Ramos (cell line): ENCODE data around the gene EDEM3.
"Not testable (repeated sequence)": the region's sequence is repeated elsewhere in the genome, so short reads cannot be mapped to it uniquely, and the experiment has no call there.

ENCODE experiments used
- in situ Hi-C: fragments of 300-500 bp; cut with MboI; formaldehyde crosslinking; loops from one replicate; pipeline ENCODE4 v1.14.3; 2022; ENCODE audit warnings: low sequenced_read_pairs; ENCODE audit not compliant: unreplicated experiment

Gene EDEM3, protein sequence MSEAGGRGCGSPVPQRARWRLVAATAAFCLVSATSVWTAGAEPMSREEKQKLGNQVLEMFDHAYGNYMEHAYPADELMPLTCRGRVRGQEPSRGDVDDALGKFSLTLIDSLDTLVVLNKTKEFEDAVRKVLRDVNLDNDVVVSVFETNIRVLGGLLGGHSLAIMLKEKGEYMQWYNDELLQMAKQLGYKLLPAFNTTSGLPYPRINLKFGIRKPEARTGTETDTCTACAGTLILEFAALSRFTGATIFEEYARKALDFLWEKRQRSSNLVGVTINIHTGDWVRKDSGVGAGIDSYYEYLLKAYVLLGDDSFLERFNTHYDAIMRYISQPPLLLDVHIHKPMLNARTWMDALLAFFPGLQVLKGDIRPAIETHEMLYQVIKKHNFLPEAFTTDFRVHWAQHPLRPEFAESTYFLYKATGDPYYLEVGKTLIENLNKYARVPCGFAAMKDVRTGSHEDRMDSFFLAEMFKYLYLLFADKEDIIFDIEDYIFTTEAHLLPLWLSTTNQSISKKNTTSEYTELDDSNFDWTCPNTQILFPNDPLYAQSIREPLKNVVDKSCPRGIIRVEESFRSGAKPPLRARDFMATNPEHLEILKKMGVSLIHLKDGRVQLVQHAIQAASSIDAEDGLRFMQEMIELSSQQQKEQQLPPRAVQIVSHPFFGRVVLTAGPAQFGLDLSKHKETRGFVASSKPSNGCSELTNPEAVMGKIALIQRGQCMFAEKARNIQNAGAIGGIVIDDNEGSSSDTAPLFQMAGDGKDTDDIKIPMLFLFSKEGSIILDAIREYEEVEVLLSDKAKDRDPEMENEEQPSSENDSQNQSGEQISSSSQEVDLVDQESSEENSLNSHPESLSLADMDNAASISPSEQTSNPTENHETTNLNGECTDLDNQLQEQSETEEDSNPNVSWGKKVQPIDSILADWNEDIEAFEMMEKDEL

DNA sequence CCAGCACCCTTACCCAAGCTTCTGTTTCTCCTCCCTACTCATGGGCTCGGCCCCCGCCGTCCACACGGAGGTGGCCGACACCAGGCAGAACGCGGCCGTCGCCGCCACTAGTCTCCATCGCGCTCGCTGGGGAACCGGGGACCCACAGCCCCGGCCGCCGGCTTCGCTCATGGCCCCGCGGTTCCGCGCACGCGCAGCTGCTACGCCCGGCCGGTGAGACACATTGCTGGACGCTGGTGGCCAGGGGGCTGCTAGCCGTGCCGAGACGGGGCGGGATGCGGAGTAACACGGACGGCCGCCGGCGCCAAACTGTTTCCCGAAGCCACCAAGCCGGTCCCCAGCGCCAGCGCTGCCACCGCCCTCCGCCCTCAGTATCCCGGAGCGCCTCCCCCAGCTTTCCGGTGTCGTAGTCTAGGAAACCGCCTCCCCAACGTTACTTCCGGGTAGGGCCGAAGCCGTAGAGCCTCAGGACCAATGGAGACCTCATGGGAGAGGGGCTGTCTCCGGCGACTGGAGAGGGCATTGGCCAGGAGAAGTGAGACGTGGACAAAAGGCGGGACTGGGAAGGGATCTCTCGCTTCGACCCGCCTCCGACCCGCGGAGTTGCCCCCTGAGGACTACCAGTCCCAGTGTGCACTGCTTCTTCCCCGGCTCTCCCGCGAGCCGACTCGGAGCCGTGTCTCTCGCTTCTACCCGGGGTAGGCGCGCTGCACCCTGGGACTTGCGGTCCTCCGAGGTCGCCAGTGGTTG, at the start of gene EDEM3:
Gene EDEM3 (minus strand): TSS at position 383 of the 750 bp plus-strand sequence. CDS start 212 bp downstream, at position 171.
- in situ Hi-C loops = no loop called here

- in situ Hi-C loops = loop anchor here (10.0 to 25.0 kb wide), 2 partner anchors 361 to 883 kb away; no protein-coding TSS in a partner anchor
These were observed 49.6 kb upstream of the EDEM3 start for GRCh38 chr1:184804220-184804619.

DNA sequence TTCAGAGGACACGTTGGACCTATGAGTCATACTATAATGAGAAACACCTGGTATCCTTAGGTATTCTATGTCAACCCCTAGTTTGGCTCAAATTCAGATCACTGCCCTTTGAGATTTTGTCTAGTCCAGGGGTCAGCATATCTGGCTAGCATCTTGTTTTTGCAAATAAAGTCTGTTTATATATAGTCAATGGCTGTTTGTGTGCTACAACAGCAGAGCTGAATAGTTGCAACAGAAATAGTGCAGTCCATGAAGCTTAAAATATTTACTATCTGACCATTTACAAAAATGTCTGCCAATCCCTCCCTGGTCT, 48.5 kb upstream of the EDEM3 start:
- in situ Hi-C loops = loop anchor here (10.0 to 25.0 kb wide), 2 partner anchors 362 to 884 kb away; no protein-coding TSS in a partner anchor

DNA sequence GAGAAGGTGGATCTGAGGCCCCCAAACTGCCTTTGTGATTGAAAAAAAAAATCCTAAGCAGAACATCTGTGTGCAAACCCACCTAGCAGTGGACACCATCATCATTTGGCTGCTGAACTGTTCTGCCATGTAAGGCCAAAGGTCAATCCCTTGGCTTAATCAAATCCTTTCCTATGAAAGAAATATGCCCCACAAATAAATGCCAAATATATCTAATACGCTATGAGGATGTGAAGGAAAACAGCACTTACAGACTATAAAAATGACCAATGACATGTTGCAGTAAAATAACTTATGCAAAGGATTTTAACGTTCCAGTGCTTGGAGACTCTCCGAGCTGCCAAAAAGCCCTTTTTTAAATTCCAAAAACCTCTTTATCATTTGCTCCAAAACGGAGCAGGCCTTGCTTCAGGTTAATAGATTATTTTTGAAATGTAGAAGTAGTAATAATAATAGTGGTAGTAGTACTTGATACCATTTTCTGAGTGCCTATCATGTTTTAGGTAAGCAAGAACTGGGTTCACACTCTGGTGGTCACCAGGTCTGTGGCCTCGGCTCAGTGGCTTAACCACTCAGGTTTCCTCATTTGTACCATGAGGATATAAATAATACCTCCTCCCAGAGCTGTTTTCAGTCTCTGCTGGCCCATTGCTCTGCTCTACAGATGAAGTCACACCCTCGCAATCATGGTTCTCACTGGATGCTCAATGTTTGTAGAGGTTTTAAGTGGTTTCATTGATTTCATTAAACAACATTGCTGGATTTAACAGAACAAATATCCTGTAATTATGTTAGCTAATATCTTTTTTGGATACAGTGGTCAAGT, 47.9 kb upstream of the EDEM3 start:
- in situ Hi-C loops = loop anchor here (10.0 to 25.0 kb wide), 2 partner anchors 362 to 885 kb away; no protein-coding TSS in a partner anchor

DNA sequence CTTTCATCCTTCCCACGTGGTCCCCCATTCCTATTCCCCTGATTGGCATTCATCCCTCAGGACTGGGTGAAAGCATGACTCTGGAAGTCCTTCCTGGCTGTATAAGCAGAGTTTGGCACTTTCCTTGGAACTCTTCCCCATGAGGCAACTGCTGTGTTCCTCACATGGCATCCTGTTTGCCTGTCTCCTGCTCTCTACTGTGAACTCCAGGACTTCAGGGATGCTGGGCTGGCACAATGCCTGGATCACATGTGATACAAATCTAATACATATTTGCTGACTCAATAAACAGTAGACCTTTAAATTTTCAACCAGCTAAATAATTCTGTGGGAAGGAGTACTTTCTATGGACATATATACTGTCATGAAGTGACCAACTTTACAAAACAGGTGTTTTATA, 46.8 kb upstream of the EDEM3 start:
- in situ Hi-C loops = loop anchor here (10.0 to 25.0 kb wide), 2 partner anchors 363 to 886 kb away; no protein-coding TSS in a partner anchor

DNA sequence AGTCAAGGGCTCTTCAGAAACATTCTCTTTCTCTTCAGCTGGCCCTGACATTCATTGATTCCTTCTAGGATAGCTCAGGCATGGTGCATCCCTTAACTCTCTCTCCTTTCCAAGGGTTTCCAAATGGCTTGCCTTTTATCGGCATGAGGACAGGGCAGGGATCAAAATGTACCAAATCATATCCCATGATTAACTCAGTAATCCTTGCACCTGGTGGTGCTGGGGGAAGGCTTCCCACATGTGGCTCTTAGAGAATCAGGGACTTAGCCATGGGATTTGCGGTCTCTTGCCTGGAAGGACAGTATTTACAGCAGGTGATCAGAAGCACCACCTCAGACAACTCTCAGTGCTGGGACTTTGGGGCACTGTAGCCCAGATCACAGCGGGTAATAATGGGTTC, 46.2 kb upstream of the EDEM3 start:
- in situ Hi-C loops = loop anchor here (10.0 to 25.0 kb wide), 2 partner anchors 364 to 886 kb away; no protein-coding TSS in a partner anchor

GRCh38 chr1:184793967-184794366, 39.3 kb upstream of the EDEM3 start:
- in situ Hi-C loops = no loop called here

GRCh38 chr1:184792450-184792969, 37.9 kb upstream of the EDEM3 start:
- in situ Hi-C loops = no loop called here

- in situ Hi-C loops = no loop called here
These were observed 36.9 kb upstream of the EDEM3 start for GRCh38 chr1:184791550-184791900.

DNA sequence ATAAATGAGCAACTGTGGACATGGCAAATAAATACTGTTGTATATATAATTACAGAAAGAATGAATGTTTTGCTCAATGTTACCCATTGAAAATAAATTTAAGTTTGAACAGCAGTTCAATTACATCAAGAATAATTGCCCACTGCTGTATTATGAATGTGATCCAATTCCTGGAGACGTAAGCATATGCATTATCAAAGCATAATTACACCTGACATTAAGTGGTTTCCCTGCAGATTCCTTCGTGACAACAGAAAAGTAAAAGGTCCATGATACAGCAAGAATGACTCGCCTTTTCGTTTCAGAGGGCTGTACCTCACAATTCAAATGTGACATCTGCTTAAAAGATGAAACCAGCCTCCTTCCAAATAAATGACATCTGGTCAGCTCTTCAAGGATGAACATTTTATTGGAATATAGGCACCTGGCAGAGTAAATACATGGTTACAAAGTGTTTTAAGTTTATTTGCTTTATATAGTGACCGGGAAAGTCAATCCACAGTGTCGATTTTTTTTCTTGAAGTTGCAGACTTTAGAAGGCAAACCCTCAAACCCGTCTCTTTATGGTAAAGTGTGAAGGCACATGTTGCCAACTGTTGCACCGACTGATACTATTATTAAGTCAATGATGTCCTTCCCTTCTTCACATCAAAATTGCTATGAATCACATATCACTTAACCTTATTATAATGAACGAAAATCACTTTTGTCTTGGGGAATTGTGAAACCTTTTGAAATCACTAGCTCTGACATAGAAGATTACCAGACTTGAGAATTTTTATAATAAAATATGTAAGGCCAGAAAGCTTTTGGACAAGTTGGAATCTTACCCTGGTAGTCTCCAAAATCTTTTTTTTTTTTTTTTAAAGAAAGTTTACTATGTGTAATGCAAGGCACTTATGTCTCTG, 36.2 kb upstream of the EDEM3 start:
- in situ Hi-C loops = no loop called here

DNA sequence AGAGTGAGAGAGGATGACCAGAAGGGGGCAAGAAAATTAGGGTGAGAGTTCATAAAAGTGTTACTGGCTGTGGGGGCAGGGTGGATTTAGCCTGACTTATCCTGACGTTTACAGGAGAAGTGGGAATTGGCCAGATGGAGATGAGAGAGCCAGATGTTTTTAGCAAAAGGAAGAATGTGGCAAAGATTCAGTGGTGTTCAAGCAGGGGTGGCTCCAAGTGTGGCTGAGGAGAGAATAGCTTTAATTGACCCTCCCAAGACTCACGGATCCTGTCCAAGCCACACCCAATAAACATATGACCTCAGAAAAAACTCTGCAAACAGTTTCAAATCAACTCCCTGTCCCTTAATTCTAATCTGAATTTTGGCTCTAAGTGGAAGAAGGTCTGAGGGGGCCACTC, 35.2 kb upstream of the EDEM3 start:
- in situ Hi-C loops = no loop called here

- in situ Hi-C loops = no loop called here
These were observed 34.3 kb upstream of the EDEM3 start for GRCh38 chr1:184788970-184789369.

- in situ Hi-C loops = no loop called here
These were observed 30.9 kb upstream of the EDEM3 start for GRCh38 chr1:184785529-184785928.

DNA sequence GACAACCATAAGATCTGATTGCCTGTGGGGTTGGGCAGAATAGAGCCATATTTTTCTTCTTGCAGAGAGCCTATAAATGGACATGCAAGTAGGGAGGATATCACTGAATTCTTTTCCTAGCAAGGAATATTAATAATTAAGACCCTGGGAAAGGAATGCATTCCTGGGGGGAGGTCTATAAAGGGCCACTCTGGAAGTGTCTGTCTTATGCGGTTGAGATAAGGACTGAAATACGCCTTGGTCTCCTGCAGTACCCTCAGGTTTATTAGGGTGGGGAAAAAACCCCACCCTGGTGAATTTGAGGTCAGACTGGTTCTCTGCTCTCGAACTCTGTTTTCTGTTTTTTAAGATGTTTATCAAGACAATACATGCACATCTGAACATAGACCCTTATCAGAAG, 29.1 kb upstream of the EDEM3 start:
- in situ Hi-C loops = not testable (repeated sequence)

DNA sequence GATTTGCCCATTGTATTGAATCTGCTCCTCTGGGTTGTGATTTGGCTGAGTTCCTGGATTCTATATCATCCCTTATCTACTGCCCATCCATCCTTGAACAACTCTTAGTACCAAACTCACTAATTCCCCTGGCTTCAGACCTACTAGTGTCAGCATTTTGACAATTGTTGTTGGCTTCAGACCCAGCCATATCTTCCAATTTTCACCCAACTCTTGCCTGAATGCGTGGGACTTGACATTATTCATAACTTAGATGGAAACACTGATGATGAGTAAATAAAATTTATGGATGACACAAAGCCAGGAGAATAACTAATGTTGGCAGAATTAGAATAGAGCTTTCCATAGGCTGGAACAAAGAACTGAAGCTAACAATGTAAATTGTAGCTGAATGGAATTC, 27.3 kb upstream of the EDEM3 start:
- in situ Hi-C loops = no loop called here

DNA sequence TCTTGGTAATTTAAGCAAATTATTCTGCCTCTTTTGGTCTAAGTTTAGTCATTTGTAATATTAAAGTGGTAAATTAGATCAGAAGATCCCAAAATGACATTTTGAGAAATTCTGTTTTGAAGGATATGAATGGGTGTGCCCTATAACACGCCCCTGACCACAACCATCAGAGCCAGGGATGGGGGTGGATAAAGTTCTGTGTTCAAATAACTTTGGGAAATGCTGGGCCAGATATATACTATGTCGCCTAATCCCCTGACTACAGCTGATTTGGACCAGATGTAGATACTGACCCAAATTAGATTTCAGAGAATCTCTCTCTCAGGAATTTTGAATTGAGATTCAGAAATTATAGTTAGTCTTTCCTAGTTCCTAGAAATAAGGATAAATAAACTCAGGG, 21.2 kb upstream of the EDEM3 start:
- in situ Hi-C loops = no loop called here

- in situ Hi-C loops = no loop called here
These were observed 20.7 kb upstream of the EDEM3 start for GRCh38 chr1:184775329-184775728.

- in situ Hi-C loops = no loop called here
These were observed 19.2 kb upstream of the EDEM3 start for GRCh38 chr1:184773762-184774320.
